Activated CD8-positive, alpha-beta T cell treated with anti-CD3 and anti-CD28 coated beads for 36 hours (primary cell): ENCODE data around the gene SPATS1. TPM values are rescaled to one million over a fixed set of nuclear protein-coding genes. Genes with fewer than 3 reads are reported as not detected.

Source experiments
- ATAC-seq: fragments of 200-7000 bp; cut with Tn5 transposase; one replicate; pipeline ENCODE4 v1.10.0; 2021; ENCODE audit warnings: mild to moderate bottlenecking, moderate library complexity
- CTCF ChIA-PET: fragments of 350-600 bp; sonication (Branson Sonifier 250); formaldehyde crosslinking; loops from one replicate; lab custom pipeline; 2021; ENCODE audit warnings: antibody characterized with exemption; lab: Charles Lee
- POLR2A ChIA-PET: fragments of 350-600 bp; sonication (Branson Sonifier 250); formaldehyde crosslinking; loops from one replicate; lab custom pipeline; 2021; ENCODE audit warnings: antibody characterized with exemption; lab: Charles Lee
- DNase-seq: peaks from one replicate; pipeline ENCODE4 v3.0.0-alpha.2; 2020
- H3K27ac Mint-ChIP-seq: one replicate; pipeline ENCODE4 v1.8.0; 2021; ENCODE audit warnings: mild to moderate bottlenecking, mixed read lengths
- H3K27me3 Mint-ChIP-seq: one replicate; pipeline ENCODE4 v1.8.0; 2021; ENCODE audit warnings: mixed read lengths
- H3K36me3 Mint-ChIP-seq: one replicate; pipeline ENCODE4 v1.8.0; 2021; ENCODE audit warnings: low read depth, mixed read lengths
- H3K4me1 Mint-ChIP-seq: one replicate; pipeline ENCODE4 v1.8.0; 2021; ENCODE audit warnings: low read depth, mixed read lengths
- H3K4me3 Mint-ChIP-seq: one replicate; pipeline ENCODE4 v1.8.0; 2021; ENCODE audit warnings: mild to moderate bottlenecking, moderate library complexity, mixed read lengths
- H3K9me3 Mint-ChIP-seq: one replicate; pipeline ENCODE4 v1.8.0; 2021; ENCODE audit warnings: mixed read lengths
- intact Hi-C: fragments of 100-400 bp; cut with micrococcal nuclease; formaldehyde crosslinking; loops from one replicate; pipeline ENCODE4 v1.10.0; 2022
- total RNA-seq, 2 experiments: library from RNA; stranded (reverse); gene quantifications; one replicate each; pipeline ENCODE4 v1.2.3, GENCODE V29; 2021
- TF ChIP-seq, protein P1 (sequence below): fragments of 200-600 bp; IDR thresholded peaks from one replicate; pipeline ENCODE4 v1.8.0; 2022; ENCODE audit warnings: antibody characterized with exemption, mild to moderate bottlenecking

The SPATS1 gene
- total RNA-seq, 2 experiments from 2014 or later = not detected

DNA sequence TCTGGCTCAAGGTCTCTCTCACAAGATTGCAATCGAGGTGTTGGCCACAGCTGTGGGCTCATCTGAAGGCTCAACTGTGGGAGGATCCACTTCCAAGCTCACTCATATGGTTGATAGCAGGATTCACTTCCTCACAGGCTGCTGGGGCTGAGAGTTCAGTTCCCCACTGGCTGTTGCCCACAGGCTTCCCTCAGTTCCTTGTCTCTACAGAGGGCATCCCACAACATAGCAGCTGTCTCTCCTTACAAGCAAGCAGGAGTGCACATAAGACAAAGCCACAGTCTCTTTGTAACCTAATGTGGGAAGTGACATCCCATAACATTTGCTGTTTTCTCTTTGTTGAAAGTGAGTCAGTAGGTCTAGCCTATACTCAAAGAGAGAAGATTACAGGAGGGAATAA, 14.0 kb downstream of the SPATS1 start:
- TF ChIP-seq, protein P1, sequence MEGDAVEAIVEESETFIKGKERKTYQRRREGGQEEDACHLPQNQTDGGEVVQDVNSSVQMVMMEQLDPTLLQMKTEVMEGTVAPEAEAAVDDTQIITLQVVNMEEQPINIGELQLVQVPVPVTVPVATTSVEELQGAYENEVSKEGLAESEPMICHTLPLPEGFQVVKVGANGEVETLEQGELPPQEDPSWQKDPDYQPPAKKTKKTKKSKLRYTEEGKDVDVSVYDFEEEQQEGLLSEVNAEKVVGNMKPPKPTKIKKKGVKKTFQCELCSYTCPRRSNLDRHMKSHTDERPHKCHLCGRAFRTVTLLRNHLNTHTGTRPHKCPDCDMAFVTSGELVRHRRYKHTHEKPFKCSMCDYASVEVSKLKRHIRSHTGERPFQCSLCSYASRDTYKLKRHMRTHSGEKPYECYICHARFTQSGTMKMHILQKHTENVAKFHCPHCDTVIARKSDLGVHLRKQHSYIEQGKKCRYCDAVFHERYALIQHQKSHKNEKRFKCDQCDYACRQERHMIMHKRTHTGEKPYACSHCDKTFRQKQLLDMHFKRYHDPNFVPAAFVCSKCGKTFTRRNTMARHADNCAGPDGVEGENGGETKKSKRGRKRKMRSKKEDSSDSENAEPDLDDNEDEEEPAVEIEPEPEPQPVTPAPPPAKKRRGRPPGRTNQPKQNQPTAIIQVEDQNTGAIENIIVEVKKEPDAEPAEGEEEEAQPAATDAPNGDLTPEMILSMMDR = no peak
- Mint-ChIP-seq H3K27ac (no peak overlapping the region), H3K27me3 (peaks cover 3% of the 10 kb centered on the region), H3K9me3 (no peaks in the 10 kb centered on the region), H3K4me1 (no peaks in the 10 kb centered on the region), H3K36me3 (no peaks in the 10 kb centered on the region), H3K4me3 (no peak overlapping the region)
- DNase-seq (no peak), ATAC-seq (no peak)
- intact Hi-C loops = no loop called here
- CTCF ChIA-PET = no interaction called here
- POLR2A ChIA-PET = no interaction called here

GRCh38 chr6:44359973-44360372, 17.5 kb downstream of the SPATS1 start:
- ChIA-PET CTCF (no interaction called here), POLR2A (no interaction called here)
- TF ChIP-seq, protein P1 = no peak
- no peak for DNase-seq
- Mint-ChIP-seq H3K36me3 (no peaks in the 10 kb centered on the region), H3K27ac (no peak overlapping the region), H3K4me3 (no peak overlapping the region), H3K9me3 (no peaks in the 10 kb centered on the region), H3K27me3 (peaks cover 5% of the 10 kb centered on the region), H3K4me1 (no peaks in the 10 kb centered on the region)
- intact Hi-C loops = no loop called here
- ATAC-seq = no peak

DNA sequence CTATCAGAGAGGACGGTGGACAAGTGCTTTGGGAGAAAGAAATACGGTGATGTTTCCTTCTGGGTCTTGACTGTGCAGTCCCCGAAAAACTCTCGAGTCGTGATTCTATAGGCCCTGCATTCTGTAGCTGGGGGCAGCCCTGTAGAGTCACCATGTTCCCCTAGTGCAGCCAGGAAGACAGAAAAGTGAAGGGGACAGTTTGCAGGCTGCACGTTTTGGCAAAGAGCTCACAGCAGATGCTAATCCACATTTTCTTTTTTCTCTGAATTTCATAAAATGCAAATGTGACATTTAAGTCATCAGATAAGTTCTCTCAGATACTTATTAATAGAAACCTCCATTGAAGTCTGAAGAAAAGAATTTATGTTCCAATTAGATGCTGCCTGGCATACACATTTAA, 19.5 kb downstream of the SPATS1 start:
- TF ChIP-seq, protein P1 = no peak
- Mint-ChIP-seq H3K9me3 (no peaks in the 10 kb centered on the region), H3K36me3 (no peaks in the 10 kb centered on the region), H3K27me3 (peaks cover 5% of the 10 kb centered on the region), H3K4me3 (no peak overlapping the region), H3K27ac (no peak overlapping the region), H3K4me1 (no peaks in the 10 kb centered on the region)
- ATAC-seq (no peak), DNase-seq (no peak)
- ChIA-PET POLR2A (no interaction called here), CTCF (interaction anchor here (1.3 kb wide), 1 partner anchor 70 kb away, joined by 4 read pairs; no protein-coding TSS in a partner anchor)
- intact Hi-C loops = no loop called here

- Mint-ChIP-seq H3K9me3 (no peaks in the 10 kb centered on the region), H3K36me3 (no peaks in the 10 kb centered on the region), H3K27me3 (peaks cover 11% of the 10 kb centered on the region), H3K4me3 (no peak overlapping the region), H3K27ac (no peak overlapping the region), H3K4me1 (no peaks in the 10 kb centered on the region)
- DNase-seq (no peak), ATAC-seq (no peak)
- intact Hi-C loops = no loop called here
- TF ChIP-seq, protein P1 = no peak
- POLR2A ChIA-PET = no interaction called here
- CTCF ChIA-PET = no interaction called here
Observed at GRCh38 chr6:44363377-44363926, 21.0 kb downstream of the SPATS1 start.

DNA sequence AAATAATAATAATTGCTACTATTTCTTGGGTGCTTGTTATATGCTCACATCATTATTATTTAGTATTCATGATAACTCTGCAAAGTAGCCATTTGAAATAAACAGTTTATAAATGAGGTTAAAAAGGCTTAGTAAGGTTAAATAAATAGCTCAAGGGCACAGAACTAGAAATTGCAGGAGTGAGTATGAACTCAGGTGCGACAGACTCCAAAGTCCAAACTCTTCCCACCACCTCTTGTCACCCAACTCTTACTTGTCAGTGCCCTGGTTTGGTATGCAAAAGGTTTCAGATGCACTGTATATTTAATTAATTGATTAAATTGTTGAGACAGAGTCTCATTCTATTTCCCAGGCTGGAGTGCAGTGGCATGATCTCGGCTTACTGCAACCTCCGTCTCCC, 24.3 kb downstream of the SPATS1 start:
- H3K4me1 Mint-ChIP-seq = no peaks in the 10 kb centered on the region
- peaks cover 12% of the 10 kb centered on the region for H3K27me3 Mint-ChIP-seq
- POLR2A ChIA-PET = no interaction called here
- no peaks in the 10 kb centered on the region for H3K9me3 Mint-ChIP-seq
- DNase-seq (no peak), ATAC-seq (no peak)
- H3K4me3 Mint-ChIP-seq = no peak overlapping the region
- intact Hi-C loops = no loop called here
- CTCF ChIA-PET = no interaction called here
- no peaks in the 10 kb centered on the region for H3K36me3 Mint-ChIP-seq
- no peak overlapping the region for H3K27ac Mint-ChIP-seq
- TF ChIP-seq, protein P1 = no peak
